ENCODE measurements around the gene IQCF2.
"Not testable (repeated sequence)": the region's sequence is repeated elsewhere in the genome, so short reads cannot be mapped to it uniquely, and the experiment has no call there.

The IQCF2 gene

DNA sequence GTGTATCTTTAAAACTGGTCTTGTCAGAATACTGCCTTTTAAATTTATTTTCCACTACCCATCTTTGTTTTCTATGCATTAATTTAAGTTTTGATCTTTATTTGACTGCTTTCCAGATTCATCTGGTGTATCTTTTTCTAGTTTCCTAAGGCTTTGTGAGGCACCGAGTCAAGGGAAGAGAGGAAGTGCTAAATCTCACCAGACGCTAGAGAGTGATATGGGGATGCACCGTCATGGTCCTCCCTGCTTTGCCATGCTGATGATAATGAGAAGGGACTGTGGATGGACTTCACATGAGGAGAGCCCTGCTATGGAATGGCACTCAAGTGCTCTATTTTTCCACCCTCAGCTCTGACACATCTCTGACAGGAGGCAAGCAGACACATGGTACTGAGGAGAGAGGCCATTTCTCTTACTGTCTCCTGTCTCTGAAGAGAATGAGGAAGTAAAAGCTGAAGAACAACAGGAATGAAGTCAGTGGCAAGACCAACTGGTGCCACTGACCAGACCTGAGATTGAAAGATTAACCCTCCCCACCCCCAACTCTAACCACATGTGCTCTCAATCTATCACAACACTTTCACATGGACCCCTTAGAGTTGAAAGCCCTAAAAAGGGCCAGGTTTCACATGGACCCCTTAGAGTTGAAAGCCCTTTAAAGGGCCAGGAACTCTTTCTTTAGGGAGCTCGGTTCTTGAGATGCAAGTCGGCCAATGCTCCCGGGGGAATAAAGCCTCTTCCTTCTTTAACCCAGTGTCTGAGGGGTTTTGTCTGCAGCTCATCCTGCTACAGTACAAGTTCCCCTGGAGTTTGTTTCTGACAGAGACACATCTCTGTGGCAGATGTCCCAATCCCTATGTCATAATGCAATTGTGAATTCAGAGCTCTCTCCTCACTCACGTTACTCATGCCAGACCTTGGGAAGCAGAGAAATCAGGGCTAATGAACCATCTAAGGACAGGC is at the start of gene IQCF2:
Gene IQCF2, plus strand, starts transcription at position 913 of the 963 bp plus-strand sequence. CDS start 52 bp downstream, outside the sequence.
- in situ Hi-C loops (cut with MboI; ENCODE audit: low sequenced_read_pairs): no loop called here

DNA sequence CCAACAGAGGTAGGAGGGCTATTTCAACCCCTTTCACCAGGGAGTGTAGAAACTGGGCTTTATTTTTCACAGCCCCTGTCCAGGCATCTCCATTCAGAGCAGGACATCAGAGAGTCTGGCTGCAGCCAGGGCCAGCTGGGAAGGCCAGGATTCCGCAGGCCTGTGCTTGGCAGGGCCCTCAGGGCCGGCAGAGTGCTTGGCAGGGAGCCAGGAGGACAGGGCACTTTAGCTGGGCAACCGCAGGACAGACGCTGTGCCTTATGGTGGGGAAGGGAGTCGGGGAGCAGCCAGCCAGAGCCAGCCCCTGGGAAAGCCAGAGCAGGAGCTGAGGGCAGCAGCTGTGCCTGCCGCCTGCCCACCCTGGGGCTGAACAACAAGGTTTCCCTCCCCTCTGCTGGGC is 47.9 kb upstream of the IQCF2 start:
- in situ Hi-C loops (cut with MboI; ENCODE audit: low sequenced_read_pairs): no loop called here

DNA sequence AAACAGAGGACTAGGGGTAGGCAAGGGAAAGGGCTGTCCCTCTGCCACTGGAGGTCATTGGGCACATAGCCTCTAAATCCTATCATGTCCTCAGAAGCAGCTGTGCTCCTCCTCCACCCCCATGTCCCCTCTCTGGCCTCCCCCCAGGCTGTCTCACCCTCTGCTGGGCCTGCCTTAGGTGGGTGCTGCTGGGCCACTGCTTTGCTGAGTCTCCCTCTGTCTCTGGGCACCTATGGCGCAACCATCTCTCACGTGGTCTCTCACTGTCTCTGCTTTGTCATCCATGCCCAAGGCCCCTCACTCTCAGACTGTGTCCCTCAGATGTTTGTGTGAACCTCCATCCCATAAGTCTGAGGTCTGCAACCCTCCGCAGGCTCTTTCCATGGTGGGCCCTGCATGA is 47.4 kb upstream of the IQCF2 start:
- in situ Hi-C loops (cut with MboI; ENCODE audit: low sequenced_read_pairs): no loop called here

DNA sequence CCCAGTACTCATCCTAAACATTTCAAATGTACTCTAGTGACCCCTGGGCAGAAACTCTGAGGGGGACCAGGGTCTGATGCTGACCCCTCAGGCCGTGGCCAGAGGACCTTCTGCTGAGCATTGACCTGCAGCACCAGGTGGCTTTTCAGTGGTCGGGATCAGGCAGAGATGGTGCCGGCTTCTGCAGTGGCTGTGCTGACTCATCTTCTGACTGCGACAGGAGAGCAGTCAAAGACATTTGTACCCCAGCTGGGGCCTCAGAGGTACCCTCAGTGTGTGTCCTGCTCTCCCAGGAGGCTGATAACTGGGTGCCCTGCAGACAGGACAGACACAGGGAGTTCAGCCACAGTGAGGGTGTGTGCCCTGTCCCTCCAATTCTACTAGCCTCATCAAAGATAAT is 45.8 kb upstream of the IQCF2 start:
- in situ Hi-C loops (cut with MboI; ENCODE audit: low sequenced_read_pairs): no loop called here

DNA sequence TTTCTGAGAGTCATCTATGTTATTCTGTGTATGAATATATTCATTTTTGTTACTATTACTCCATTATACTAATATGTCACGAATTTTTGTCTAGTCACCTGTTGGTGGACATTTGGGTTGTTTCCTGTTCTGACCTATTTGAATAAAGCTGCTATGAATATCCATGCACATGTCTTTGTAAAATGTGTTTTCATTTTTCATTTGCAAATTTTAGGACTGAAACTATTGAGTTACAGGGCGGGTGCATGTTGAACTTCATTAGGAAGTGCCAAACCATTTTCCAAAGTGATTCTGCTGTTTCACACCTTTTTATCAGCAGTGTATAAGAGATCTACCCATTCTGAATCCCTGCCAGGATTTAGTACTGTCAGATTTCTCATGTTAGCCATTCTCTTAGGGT is 44.7 kb upstream of the IQCF2 start:
- in situ Hi-C loops (cut with MboI; ENCODE audit: low sequenced_read_pairs): no loop called here

DNA sequence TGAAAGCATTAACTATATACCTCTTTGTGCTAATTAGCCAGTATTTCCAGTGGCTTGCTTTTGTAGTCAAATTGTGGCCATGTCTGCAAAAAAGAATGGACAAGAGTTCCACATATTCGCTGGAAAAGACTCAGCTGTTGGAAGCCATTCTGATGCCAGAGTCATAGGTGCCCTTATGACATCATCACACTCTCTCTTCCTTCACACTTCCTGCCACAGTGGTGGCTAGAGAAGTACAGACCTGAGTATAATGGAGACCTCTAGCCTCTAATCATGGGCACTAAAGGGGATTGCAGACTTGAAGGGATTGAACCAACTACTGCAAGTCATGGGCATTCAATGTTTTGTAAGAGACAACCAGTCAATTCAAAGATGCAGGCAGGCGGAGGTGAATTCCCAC is 44.0 kb upstream of the IQCF2 start:
- in situ Hi-C loops (cut with MboI; ENCODE audit: low sequenced_read_pairs): no loop called here

DNA sequence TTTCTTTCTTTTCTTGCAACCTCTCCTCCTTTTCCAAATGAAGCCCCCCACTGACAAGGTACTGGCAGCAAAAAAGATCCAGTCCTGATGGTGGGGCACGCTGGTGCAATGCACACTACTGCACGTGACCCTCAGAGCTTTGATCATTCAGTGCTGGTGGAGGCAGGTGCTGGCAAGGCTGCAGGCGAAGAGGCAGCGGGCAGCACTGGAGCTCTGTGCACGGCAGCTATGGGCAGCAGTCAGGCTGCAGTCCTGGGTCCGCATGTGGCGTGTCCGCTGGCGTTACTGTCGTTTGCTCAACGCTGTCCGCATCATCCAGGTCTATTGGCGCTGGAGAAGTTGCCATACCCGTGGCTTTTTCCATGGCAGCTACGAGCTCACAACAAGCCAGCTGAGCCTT is 42.3 kb upstream of the IQCF2 start:
- in situ Hi-C loops (cut with MboI; ENCODE audit: low sequenced_read_pairs): no loop called here

DNA sequence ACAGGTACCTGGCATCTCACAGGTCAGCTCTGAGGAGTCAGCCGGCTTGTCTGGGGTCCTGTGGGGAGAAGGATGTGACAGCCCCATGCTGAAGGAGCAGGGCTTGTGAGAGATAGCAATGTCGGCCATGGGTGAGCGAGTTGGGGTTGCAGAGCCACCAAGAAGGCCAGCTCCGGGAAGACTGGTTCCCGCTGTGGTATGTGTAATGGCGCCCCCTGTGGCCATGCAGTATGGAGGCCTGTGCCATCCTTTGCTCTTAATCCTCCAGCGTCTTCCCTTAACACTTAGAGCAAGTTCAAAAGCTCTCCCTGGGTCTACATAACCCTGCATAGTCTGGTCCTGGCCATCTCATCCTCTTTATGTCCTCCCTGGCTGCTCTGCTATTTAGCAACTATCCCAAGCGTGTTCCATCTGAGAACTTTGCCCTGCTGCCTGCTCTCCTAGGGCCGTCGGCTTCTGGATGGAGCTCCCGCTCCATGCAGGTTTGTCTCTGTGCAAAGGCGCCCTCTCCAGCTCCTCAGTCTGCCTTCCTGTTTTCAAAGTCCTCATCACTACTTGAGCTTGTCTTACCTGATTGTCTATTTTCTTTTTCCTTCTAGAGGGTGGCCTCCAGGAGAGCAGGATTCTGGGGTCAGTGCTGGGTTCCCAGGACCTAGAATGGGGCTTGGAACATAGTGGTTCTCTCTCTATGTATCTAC is 41.6 kb upstream of the IQCF2 start:
- in situ Hi-C loops (cut with MboI; ENCODE audit: low sequenced_read_pairs): no loop called here

DNA sequence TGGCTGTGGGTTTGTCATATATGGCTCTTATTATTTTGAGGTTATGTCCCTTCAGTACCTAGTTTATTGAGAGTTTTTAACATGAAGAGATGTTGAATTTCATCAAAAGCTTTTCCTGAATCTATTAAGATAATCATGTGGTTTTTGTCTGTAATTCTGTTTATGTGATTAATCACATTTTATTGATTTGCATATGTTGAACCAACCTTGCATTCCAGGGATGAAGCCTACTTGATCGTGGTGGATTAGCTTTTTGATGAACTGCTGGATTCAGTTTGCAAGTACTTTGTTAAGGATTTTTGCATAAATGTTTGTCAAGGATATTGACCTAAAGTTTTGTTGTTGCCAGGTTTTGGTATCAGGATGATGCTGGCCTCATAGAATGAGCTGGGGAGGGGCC is 33.1 kb upstream of the IQCF2 start:
- in situ Hi-C loops (cut with MboI; ENCODE audit: low sequenced_read_pairs): no loop called here

DNA sequence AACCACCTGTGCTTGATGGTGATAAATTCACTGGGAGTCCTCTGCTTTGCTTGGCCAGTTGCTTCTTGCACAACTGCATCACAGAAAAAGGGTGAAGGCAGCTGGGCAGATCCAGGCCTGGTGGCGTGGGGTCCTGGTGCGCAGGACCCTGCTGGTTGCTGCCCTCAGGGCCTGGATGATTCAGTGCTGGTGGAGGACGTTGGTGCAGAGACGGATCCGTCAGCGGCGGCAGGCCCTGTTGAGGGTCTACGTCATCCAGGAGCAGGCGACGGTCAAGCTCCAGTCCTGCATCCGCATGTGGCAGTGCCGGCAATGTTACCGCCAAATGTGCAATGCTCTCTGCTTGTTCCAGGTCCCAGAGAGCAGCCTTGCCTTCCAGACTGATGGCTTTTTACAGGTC is 31.1 kb upstream of the IQCF2 start:
- in situ Hi-C loops (cut with MboI; ENCODE audit: low sequenced_read_pairs): no loop called here

DNA sequence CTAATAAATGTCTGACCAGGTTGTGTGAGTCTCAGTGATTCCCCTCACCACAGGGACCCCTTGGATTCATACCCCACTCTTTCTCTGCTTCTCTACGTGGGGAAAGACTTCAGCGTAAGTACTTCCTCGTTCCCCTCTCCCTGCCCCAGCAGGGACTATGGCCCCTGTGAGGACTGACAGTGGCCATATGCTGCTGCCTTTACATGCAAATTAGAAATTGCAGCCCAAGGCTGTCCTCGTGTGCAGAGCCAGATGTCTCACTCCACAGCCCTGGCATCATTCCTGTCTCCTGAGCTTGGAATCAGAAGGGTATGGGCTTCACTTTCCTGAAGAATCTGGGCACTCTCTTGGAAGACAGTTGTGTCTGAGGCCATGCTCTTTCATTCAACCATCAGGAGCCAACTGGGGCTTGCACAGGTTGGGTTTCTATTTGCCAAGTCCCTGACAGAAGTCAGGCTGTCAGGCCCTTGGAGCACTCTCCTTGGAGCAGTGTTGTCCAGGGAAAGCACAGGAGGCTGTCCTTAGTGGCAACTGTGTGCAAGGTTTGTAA is 30.5 kb upstream of the IQCF2 start:
- in situ Hi-C loops (cut with MboI; ENCODE audit: low sequenced_read_pairs): no loop called here

DNA sequence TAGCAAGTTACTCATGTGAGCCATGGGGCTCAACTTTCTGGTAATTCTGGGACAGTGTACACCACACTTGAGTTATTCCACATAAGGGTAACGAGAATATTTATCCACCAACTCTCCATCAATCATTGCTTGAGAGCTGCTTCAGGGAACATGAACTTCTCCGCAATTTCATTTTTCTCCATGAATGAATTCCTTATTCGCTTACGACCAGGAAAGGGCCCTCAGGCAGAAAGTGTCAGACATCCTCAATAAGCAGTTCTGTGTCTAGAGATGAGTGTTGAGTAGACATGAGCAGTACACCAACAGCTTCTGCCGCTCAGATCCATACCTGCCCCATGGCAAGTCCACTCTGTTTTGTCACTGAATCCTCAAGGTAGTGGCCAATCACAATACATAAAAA is 24.8 kb upstream of the IQCF2 start:
- in situ Hi-C loops (cut with MboI; ENCODE audit: low sequenced_read_pairs): no loop called here

DNA sequence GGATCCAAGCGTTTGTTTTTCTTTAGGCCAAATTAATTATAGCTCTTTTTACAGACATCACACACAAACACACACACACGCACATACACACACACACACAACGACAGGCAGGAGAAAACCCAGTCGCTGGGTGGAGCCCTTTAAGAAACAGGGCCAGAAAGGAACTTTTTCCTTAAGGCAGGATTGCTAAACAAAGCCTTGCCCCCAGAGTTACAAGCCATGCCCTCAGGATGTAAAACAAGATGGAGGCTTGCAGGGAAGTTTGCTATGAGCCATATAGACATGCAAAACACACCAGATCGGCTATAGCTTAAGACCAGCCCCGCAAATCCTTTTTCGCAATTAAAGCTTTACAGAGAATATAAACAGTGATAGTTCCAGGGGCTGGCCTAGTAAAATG is 16.3 kb upstream of the IQCF2 start:
- in situ Hi-C loops (cut with MboI; ENCODE audit: low sequenced_read_pairs): no loop called here

DNA sequence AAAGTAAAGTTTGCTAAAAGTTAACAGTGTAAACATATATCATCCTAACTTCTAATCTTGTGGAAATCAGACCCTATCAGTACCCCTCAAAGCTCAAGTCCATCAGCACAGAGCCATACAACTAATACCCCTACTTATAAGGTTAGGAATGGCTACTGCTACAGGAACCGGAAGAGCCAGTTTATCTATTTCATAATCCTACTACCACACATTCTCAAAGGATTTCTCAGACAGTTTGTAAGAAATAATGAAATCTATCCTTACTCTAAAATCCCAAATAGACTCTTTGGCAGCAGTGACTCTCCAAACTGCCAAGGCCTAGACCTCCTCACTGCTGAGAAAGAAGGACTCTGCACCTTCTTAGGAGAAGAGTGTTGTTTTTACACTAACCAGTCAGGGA is 6.0 kb upstream of the IQCF2 start:
- in situ Hi-C loops (cut with MboI; ENCODE audit: low sequenced_read_pairs): not testable (repeated sequence)

DNA sequence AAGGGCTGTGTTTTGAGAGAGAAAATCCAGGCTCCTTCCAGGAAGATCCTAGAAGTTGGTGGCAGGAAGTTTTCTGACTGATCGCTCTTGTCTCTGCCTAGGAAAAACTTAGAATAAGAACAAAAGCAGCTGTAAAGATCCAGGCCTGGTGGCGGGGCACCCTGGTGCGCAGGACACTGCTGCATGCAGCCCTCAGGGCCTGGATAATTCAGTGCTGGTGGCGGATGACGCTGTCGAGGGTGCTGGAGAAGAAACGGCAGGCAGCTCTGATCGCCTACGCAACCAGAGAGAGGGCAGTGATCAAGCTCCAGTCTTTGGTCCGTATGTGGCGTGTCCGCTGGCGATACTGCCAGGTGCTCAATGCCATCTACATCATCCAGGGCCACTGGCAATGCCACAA is 1.5 kb downstream of the IQCF2 start:
- in situ Hi-C loops (cut with MboI; ENCODE audit: low sequenced_read_pairs): no loop called here

DNA sequence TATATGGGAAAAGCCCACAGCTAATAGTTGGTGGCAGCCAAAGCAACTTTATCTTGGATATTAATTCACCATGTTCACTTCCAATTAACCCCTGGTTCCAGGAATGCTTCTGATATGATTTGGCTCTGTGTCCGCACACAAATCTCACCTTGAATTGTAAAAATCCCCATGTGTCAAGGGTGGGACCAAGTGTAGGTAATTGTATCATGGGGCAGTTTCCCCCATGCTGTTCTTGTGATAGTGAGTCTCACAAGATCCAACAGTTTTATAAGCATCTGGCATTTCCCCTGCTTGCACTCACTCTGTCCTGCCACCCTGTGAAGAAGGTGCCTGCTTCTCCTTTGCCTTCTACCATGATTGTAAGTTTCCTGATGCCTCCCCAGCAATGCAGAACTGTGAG is 7.5 kb downstream of the IQCF2 start:
- in situ Hi-C loops (cut with MboI; ENCODE audit: low sequenced_read_pairs): not testable (repeated sequence)

DNA sequence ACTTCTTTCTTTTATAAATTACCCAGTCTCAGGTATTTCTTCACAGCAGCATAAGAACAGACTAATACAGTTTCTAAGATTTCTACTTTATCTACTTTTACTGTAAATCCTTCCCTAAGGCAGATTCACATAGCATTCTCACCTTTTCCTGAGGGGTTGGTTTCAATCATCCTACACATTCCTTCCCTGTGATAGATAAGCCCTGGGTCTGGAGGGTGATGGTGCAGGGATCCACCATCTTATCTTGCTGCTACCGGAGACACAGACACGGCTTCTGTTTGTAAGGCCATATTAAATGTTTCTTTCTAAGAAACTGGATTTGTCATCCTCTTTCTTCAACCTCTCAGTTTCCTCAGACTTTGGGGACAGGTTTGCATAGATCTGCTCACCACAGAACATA is 7.9 kb downstream of the IQCF2 start:
- in situ Hi-C loops (cut with MboI; ENCODE audit: low sequenced_read_pairs): no loop called here

DNA sequence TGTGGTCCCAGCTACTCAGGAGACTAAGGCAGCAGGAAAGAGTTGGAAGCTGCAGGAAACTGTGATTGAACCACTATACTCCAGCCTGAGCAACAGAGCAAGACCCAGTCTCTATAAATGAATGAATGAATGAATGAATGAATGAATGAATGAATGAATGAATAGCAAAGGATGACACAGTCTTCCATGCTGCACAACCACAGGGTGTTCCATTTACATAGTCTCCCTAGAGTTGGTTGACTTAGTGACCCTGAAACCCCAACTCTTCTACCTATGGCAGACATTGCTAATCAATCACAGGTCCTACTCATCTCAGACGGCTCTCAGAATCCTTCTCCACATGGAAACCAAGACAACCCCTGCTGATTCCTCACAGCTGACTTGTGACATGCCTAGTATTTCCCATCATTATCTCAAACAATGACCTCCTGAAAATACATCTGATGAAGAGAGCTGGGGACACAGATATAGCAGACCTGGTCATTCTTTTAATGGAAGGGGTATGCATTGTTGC is 11.9 kb downstream of the IQCF2 start:
- in situ Hi-C loops (cut with MboI; ENCODE audit: low sequenced_read_pairs): no loop called here

DNA sequence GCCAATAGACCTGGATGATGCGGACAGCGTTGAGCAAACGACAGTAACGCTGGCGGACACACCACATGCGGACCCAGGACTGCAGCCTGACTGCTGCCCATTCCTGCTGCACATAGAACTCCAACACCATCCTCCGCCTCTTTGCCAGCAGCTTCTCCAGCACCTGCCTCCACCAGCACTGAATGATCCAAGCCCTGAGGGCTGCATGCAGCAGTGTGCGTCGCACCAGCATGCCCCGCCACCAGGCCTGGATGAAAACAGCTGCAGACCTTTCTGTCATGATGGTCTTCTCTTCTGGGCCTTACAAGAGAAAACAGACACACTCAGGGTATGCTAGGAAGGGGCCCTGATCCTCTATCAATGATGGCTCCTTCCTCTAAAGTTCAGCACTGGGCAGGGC is 12.5 kb downstream of the IQCF2 start:
- in situ Hi-C loops (cut with MboI; ENCODE audit: low sequenced_read_pairs): no loop called here

DNA sequence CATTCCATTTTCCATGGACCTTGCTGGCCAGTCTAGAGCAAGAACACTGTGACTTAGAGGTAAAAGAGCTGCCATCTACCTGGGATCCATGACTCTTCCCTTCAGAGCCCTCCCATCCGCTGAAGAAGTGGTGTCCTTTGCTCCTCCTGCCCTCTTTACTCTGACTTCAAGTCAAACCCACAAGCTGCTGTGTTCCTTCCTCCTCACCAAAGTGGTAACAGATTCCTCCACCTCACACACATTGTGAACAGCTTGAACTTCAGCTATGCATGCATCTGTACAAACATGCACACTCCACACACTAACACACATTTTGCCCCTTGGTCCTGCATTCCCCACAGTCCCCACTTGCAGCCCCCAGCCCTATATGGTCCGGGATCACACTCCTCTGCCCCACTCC is 13.0 kb downstream of the IQCF2 start:
- in situ Hi-C loops (cut with MboI; ENCODE audit: low sequenced_read_pairs): no loop called here

DNA sequence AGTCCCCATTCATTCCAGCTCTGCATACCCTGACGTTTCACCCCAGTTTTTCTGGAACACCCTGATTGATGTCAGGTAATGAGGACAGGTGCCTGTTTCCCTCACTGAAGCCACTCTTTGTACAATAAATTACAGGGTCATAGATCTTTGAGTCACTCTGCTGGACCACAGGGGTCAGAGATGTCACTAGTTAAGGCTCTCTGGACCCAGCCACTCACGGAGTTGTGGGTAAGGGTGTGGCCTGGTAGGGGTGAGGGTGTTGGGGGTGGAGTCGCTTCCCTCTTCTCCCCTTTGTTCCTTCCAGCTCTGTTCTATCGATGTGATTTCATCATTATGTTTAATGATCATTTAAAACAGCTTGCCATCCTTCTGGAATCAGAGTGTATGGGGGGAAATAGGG is 13.5 kb downstream of the IQCF2 start:
- in situ Hi-C loops (cut with MboI; ENCODE audit: low sequenced_read_pairs): no loop called here

DNA sequence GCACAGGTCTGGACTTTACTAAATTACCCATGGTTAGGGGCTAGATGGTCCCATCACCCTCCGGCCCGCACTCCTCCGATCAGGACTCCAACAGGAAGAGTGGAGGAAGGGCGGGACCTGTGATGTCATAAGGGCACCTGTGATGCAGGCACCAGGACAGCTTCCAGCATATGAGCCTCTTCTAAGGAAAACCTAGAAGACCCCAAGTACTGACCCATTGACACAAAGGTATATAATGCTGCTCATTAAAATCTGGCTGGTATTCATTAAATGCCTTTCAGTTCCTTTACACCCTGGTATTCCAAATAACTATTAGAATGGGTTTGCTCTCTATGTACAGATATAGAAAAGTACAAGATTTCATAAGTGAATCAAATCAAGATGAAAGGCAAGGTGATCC is 14.1 kb downstream of the IQCF2 start, which contains the start of gene IQCF5:
Gene IQCF5, minus strand, starts transcription at position 101 of the 400 bp plus-strand sequence. Its CDS starts 70 bp downstream, at position 31.
- in situ Hi-C loops (cut with MboI; ENCODE audit: low sequenced_read_pairs): no loop called here

All from HL-60/S4 (cell line).